Endothelial cell of umbilical vein (primary cell): ENCODE measurements around the gene ELMOD3. TPM values are rescaled to one million over a fixed set of nuclear protein-coding genes. Genes with fewer than 3 reads are reported as not detected.
"Not testable (repeated sequence)": the region's sequence is repeated elsewhere in the genome, so short reads cannot be mapped to it uniquely, and the experiment has no call there.

Experiments
- BruUV-seq: library from RNA; stranded (reverse); fragments of 400-500 nt; replicated peaks from 2 replicates; lab custom pipeline; 2021; lab: Mats Ljungman, UMichigan
- CTCF ChIA-PET: fragments of 300-600, 350-600 bp; sonication (Branson Sonifier 250); formaldehyde crosslinking; loops from one replicate; lab custom pipeline; 2021; ENCODE audit warnings: antibody characterized with exemption, inconsistent platforms; lab: Charles Lee
- POLR2A ChIA-PET: fragments of 300-600, 350-600 bp; sonication (Branson Sonifier 250); formaldehyde crosslinking; loops from one replicate; lab custom pipeline; 2021; ENCODE audit warnings: antibody characterized with exemption, inconsistent platforms; lab: Charles Lee
- DNase-seq: peaks from one replicate; pipeline ENCODE4 v3.0.0-alpha.2; 2011; ENCODE audit warnings: low read depth, low spot score
- FAIRE-seq: peaks from 2 replicates; lab custom pipeline; 2011; peaks lifted over from hg19 to GRCh38; lab: Jason Lieb, UNC
- H2AFZ ChIP-seq: 2 replicates; pipeline ENCODE4 v1.6.0; 2012; ENCODE audit warnings: low read depth, low read length, control low read depth, inconsistent platforms
- H3K27ac ChIP-seq: 2 replicates; pipeline ENCODE4 v1.5.1; 2011; ENCODE audit warnings: low read depth, mild to moderate bottlenecking, control low read depth, low read length, moderate library complexity; ENCODE audit not compliant: insufficient read depth
- H3K27me3 ChIP-seq, 2 experiments: 2 replicates each; pipeline versions ENCODE4 v1.6.0 to v1.6.1; 2011; ENCODE audit warnings: low read length in 2 of 2, mixed read lengths in 1 of 2; ENCODE audit not compliant: control insufficient read depth in 2 of 2, insufficient read depth in 2 of 2
- H3K36me3 ChIP-seq, 2 experiments: 2 replicates in 1 of 2; 3 replicates in 1 of 2; pipeline ENCODE4 v1.5.1; 2011; ENCODE audit warnings: low read length in 2 of 2, mild to moderate bottlenecking in 1 of 2, moderate library complexity in 1 of 2; ENCODE audit not compliant: control insufficient read depth in 2 of 2, insufficient read depth in 2 of 2; ENCODE audit errors: extremely low read depth in 1 of 2
- H3K4me1 ChIP-seq: 3 replicates; pipeline ENCODE4 v1.5.1; 2011; ENCODE audit warnings: mild to moderate bottlenecking, low read length; ENCODE audit not compliant: control insufficient read depth, insufficient read depth; ENCODE audit errors: extremely low read depth
- H3K4me2 ChIP-seq: 2 replicates; pipeline ENCODE4 v1.6.1; 2011; ENCODE audit warnings: low read length, control low read depth, mixed read lengths; ENCODE audit not compliant: insufficient read depth
- H3K4me3 ChIP-seq, 3 experiments: fragments of 200-600 bp in 1 of 3; sonication (generic), shearing (Covaris generic) in 1 of 3; replicated peaks in 1 of 3; 2 replicates each; pipeline ENCODE4 v1.5.1; 2011 to 2016; ENCODE audit warnings: control low read depth in 3 of 3, low read length in 3 of 3, mild to moderate bottlenecking in 2 of 3, inconsistent platforms in 1 of 3, low read depth in 1 of 3, moderate library complexity in 1 of 3; ENCODE audit not compliant: insufficient read depth in 1 of 3
- H3K79me2 ChIP-seq: 2 replicates; pipeline ENCODE4 v1.6.0; 2012; ENCODE audit warnings: low read length, inconsistent platforms; ENCODE audit not compliant: control insufficient read depth, insufficient read depth
- H3K9ac ChIP-seq: replicated peaks from 2 replicates; pipeline ENCODE3; 2011; ENCODE audit warnings: low read length, control low read depth; ENCODE audit not compliant: insufficient read depth; ENCODE audit errors: extremely low read depth
- H3K9me1 ChIP-seq: replicated peaks from 3 replicates; pipeline ENCODE4 v1.6.0; 2011; ENCODE audit warnings: mild to moderate bottlenecking, low read length; ENCODE audit not compliant: control insufficient read depth, insufficient read depth; ENCODE audit errors: extremely low read depth
- H3K9me3 ChIP-seq: replicated peaks from 2 replicates; pipeline ENCODE4 v1.5.1; 2012; ENCODE audit warnings: low read length, inconsistent platforms; ENCODE audit not compliant: control insufficient read depth, insufficient read depth
- H4K20me1 ChIP-seq: replicated peaks from 2 replicates; pipeline ENCODE3; 2011; ENCODE audit warnings: mild to moderate bottlenecking, low read length; ENCODE audit not compliant: control insufficient read depth, insufficient read depth; ENCODE audit errors: extremely low read depth
- CTCF ChIP-seq, 2 donors: IDR thresholded peaks; 1 replicate in 1 of 2; 2 replicates in 1 of 2; pipeline ENCODE4 v1.5.1; 2011; ENCODE audit warnings: low read length in 2 of 2, mild to moderate bottlenecking in 2 of 2, moderate library complexity in 2 of 2, control low read depth in 1 of 2, inconsistent platforms in 1 of 2, low read depth in 1 of 2; ENCODE audit not compliant: insufficient read depth in 1 of 2; ENCODE audit errors: extremely low read depth in 1 of 2
- EZH2 ChIP-seq: IDR thresholded peaks from 2 replicates; pipeline ENCODE4 v1.6.1; 2012; ENCODE audit warnings: borderline replicate concordance, low read depth, mild to moderate bottlenecking, moderate library complexity, low read length, inconsistent platforms; ENCODE audit not compliant: severe bottlenecking
- FOS ChIP-seq: IDR thresholded peaks from 2 replicates; pipeline ENCODE4 v1.6.1; 2011; ENCODE audit warnings: mild to moderate bottlenecking, low read length, moderate library complexity, borderline replicate concordance; ENCODE audit not compliant: insufficient read depth
- GATA2 ChIP-seq: IDR thresholded peaks from 2 replicates; pipeline ENCODE4 v1.7.0; 2011; ENCODE audit warnings: low read depth, mild to moderate bottlenecking, moderate library complexity, mixed read lengths, low read length; ENCODE audit not compliant: insufficient read length, insufficient read depth
- JUN ChIP-seq: IDR thresholded peaks from 2 replicates; pipeline ENCODE4 v1.6.1; 2011; ENCODE audit warnings: borderline replicate concordance, low read depth; ENCODE audit not compliant: insufficient read length, insufficient read depth
- MYC ChIP-seq: IDR thresholded peaks from one replicate; pipeline ENCODE4 v1.6.1; 2011; ENCODE audit warnings: mild to moderate bottlenecking, low read depth, low read length
- POLR2A ChIP-seq: IDR thresholded peaks from 2 replicates; pipeline ENCODE4 v1.6.1; 2012; ENCODE audit warnings: low read depth, mild to moderate bottlenecking, control low read depth, low read length
- POLR2AphosphoS5 ChIP-seq: IDR thresholded peaks from 2 replicates; pipeline ENCODE4 v1.6.1; 2012; ENCODE audit warnings: low read depth, mild to moderate bottlenecking, control low read depth, low read length, moderate library complexity; ENCODE audit not compliant: insufficient read depth
- dilution Hi-C: fragments of 300-500 bp; cut with MboI; formaldehyde crosslinking; loops from one replicate; pipeline ENCODE4 v1.15.0; 2019; ENCODE audit warnings: low sequenced_read_pairs; ENCODE audit not compliant: extremely low pct_ligation_motif_present
- intact Hi-C: fragments of 100-400 bp; cut with micrococcal nuclease; formaldehyde crosslinking; loops from one replicate; pipeline ENCODE4 v1.10.0; 2022
- polyA plus RNA-seq, 4 experiments: library from polyadenylated mRNA; depleted of rRNA in 3 of 4; stranded (reverse) in 3 of 4; unstranded in 1 of 4; fragments of >200 nt; gene quantifications; 2 replicates each; pipeline versions ENCODE4 v1.2.1 to v1.2.3, GENCODE V29; 2011 to 2012; ENCODE audit warnings: missing spikeins in 1 of 4
- total RNA-seq: library from RNA; stranded (reverse); gene quantifications from 2 replicates; pipeline ENCODE4 v1.2.3, GENCODE V29; 2021
- TF ChIP-seq, protein P1 (sequence below): IDR thresholded peaks from 2 replicates; pipeline ENCODE4 v1.6.1; 2011; ENCODE audit not compliant: insufficient read depth, insufficient read length

The ELMOD3 gene
- total and polyA plus RNA-seq, 2 donors (not counting 3 experiments of a cell fraction or from before 2014, with no cell fraction given): 12.3 to 22.0 TPM

DNA sequence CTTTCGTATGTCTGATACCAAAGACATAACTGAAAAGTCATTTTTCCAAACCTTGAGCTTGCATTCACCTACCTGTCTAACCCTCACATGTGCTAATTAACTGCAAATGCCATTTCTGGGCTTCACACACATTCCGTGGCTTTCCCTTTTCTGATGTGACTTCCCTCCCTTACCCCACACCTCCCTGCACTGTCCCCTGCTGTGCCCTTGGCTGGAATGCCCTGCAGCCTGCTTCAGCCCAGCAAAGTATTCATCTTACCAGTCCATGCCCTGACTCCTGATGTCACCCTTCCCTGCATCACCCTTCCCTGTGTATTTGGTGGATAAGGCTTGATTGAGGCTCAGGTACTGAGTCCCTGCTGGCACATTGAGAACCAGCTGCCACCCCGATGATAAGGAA, 12.4 kb upstream of the ELMOD3 start:
- TF ChIP-seq EZH2 (no peak), MYC (no peak), GATA2 (no peak), CTCF (IDR thresholded peaks at IDR 0.05; ENCODE audit: extremely low read depth in 1 of 2, insufficient read depth in 1 of 2, low read depth in 1 of 2, low read length in 2 of 2) (no peak), POLR2AphosphoS5 (no peak), FOS (no peak), JUN (no peak), POLR2A (no peak)
- TF ChIP-seq, protein P1, sequence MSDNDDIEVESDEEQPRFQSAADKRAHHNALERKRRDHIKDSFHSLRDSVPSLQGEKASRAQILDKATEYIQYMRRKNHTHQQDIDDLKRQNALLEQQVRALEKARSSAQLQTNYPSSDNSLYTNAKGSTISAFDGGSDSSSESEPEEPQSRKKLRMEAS: no peak
- Histone ChIP-seq H3K4me3 (no peak overlapping the region), H3K9me3 (no peaks in the 10 kb centered on the region), H3K4me2 (no peak overlapping the region), H4K20me1 (no peaks in the 10 kb centered on the region), H3K27me3 (peaks cover 9% of the 10 kb centered on the region in 2 experiments), H3K79me2 (no peaks in the 10 kb centered on the region), H3K9ac (no peak overlapping the region), H3K4me1 (no peaks in the 10 kb centered on the region), H3K36me3 (peaks cover 2 to 11% of the 10 kb centered on the region in 2 experiments), H2AFZ (no peak overlapping the region), H3K27ac (no peak overlapping the region), H3K9me1 (peaks cover 2% of the 10 kb centered on the region)
- no TSS peak for BruUV-seq
- no peak for FAIRE-seq
- intact Hi-C loops: no loop called here
- ChIA-PET POLR2A (interaction anchor here (0.8 kb wide), 1 partner anchor 12 kb away, joined by 3 read pairs; the partner anchor contains the start of genes ELMOD3 and RETSAT), CTCF (interaction anchor here (1.2 to 1.3 kb wide), 2 partner anchors 10 to 11 kb away, joined by 4 read pairs; no protein-coding TSS in a partner anchor)
- DNase-seq: no peak
- dilution Hi-C loops: no loop called here

DNA sequence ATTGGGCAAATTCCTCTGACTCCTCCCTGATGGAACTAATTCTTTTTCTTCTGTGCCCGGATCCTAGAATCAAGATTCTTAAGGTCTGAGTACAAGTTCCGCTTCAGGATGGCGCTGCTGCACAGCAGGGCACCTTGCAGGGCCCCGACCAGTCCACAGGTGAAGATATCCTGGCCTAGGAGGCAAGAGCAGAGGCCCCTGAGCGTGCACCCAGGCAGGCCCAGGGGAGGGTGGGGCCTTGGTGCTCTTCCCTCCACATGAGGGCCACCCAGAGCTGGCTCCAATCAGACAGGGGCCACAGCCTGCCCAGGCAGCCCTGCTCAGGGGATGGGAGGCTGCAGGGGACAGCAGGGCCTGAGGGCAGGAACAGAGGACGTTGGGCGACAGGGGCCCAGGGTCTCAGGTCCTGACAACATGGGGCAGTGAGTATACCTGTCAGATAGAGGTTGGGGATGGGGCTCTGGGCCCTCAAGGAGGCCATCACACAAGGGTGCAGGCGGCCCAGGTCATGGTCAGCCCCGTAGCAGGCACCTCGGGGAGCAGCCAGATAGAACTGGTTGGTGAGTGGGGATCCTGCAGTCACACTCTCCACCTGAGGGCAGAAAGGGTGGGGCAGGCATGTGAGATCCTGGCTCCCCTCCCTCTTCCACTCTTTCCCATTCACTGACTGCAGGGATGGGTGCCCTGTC, 11.2 kb upstream of the ELMOD3 start:
- H2AFZ ChIP-seq, DNase-seq, H3K27me3 ChIP-seq, H3K27ac ChIP-seq, H3K9me1 ChIP-seq, H3K4me3 ChIP-seq, CTCF ChIA-PET, H3K4me1 ChIP-seq, dilution Hi-C loops, H3K9me3 ChIP-seq, H4K20me1 ChIP-seq, FAIRE-seq, BruUV-seq, H3K79me2 ChIP-seq, H3K9ac ChIP-seq, H3K4me2 ChIP-seq, POLR2A ChIA-PET, intact Hi-C loops: not testable (repeated sequence)
- peaks cover 2 to 11% of the 10 kb centered on the region in 2 experiments for H3K36me3 ChIP-seq
